GM12878 (cell line): ENCODE results near the gene ZNRF3. TPM values are rescaled to one million over a fixed set of nuclear protein-coding genes. Genes with fewer than 3 reads are reported as not detected.

ENCODE experiments used
- ATAC-seq: fragments of 200-7000 bp; cut with Tn5 transposase; 3 replicates; pipeline ENCODE4 v1.9.1; 2020; ENCODE audit warnings: mild to moderate bottlenecking, moderate library complexity
- BruUV-seq: library from RNA; stranded (reverse); fragments of 400-500 nt; replicated peaks from 2 replicates; lab custom pipeline; 2021; lab: Mats Ljungman, UMichigan
- CTCF ChIA-PET: fragments of 300-600 bp; sonication (Branson Sonifier 250); formaldehyde crosslinking; extraction: SDS; loops from one replicate; lab custom pipeline; 2021; ENCODE audit warnings: inconsistent platforms; lab: Yijun Ruan, JAX
- POLR2A ChIA-PET: fragments of 350-600 bp; formaldehyde crosslinking; extraction: SDS; loops from one replicate; lab custom pipeline; 2021; ENCODE audit warnings: inconsistent platforms; lab: Charles Lee
- RAD21 ChIA-PET: fragments of 300-600 bp; sonication (Branson Sonifier 250); formaldehyde crosslinking; loops from one replicate; lab custom pipeline; 2023; ENCODE audit warnings: antibody characterized with exemption; ENCODE audit not compliant: unreplicated experiment; lab: Charles Lee
- SMC1A ChIA-PET: fragments of 300-600 bp; sonication (Branson Sonifier 250); formaldehyde crosslinking; loops from one replicate; lab custom pipeline; 2023; ENCODE audit not compliant: unreplicated experiment, uncharacterized antibody; lab: Charles Lee
- DNase-seq: peaks from one replicate; pipeline ENCODE4 v3.0.0-alpha.2; 2011; ENCODE audit warnings: low read depth, low spot score
- FAIRE-seq: peaks from 3 replicates; lab custom pipeline; 2011; peaks lifted over from hg19 to GRCh38; lab: Jason Lieb, UNC
- H2AFZ ChIP-seq: 2 replicates; pipeline ENCODE4 v1.6.0; 2011; ENCODE audit warnings: low read depth, low read length, control low read depth; ENCODE audit not compliant: control insufficient read depth
- H3K27ac ChIP-seq: 2 replicates; pipeline ENCODE4 v1.5.1; 2011; ENCODE audit warnings: control low read depth; ENCODE audit not compliant: control insufficient read depth, insufficient read depth
- H3K27me3 ChIP-seq, 2 experiments: replicated peaks in 1 of 2; 2 replicates each; pipeline versions ENCODE4 v1.6.0 to v1.6.1; 2011; ENCODE audit warnings: low read length in 1 of 2; ENCODE audit not compliant: control insufficient read depth in 2 of 2, insufficient read depth in 2 of 2
- H3K36me3 ChIP-seq, 2 experiments: 2 replicates each; pipeline ENCODE4 v1.5.1; 2011; ENCODE audit warnings: low read length in 1 of 2; ENCODE audit not compliant: control insufficient read depth in 2 of 2, insufficient read depth in 2 of 2
- H3K4me1 ChIP-seq: 2 replicates; pipeline ENCODE4 v1.6.1; 2011; ENCODE audit warnings: mild to moderate bottlenecking, low read length, moderate library complexity, mixed read lengths; ENCODE audit not compliant: control insufficient read depth, insufficient read depth
- H3K4me2 ChIP-seq: 2 replicates; pipeline ENCODE4 v1.6.0; 2011; ENCODE audit warnings: control low read depth; ENCODE audit not compliant: control insufficient read depth, insufficient read depth
- H3K4me3 ChIP-seq: fragments of 200-600 bp; sonication (generic); 2 replicates; pipeline ENCODE4 v1.5.1; 2016
- H3K79me2 ChIP-seq: 2 replicates; pipeline ENCODE4 v1.6.0; 2011; ENCODE audit warnings: low read length; ENCODE audit not compliant: control insufficient read depth, insufficient read depth
- H3K9ac ChIP-seq: 2 replicates; pipeline ENCODE4 v1.8.0; 2011; ENCODE audit warnings: low read length, control low read depth, mixed read lengths; ENCODE audit not compliant: control insufficient read depth, insufficient read depth
- H3K9me3 ChIP-seq: replicated peaks from 3 replicates; pipeline ENCODE4 v1.5.1; 2011; ENCODE audit warnings: mild to moderate bottlenecking, low read length; ENCODE audit not compliant: control insufficient read depth, insufficient read depth
- H4K20me1 ChIP-seq: 2 replicates; pipeline ENCODE4 v1.6.0; 2011; ENCODE audit not compliant: control insufficient read depth, insufficient read depth
- BHLHE40 ChIP-seq, 2 experiments: fragments of 450-650 bp in 1 of 2; IDR thresholded peaks; 2 replicates each; pipeline ENCODE4 v1.6.1; 2011 to 2017; ENCODE audit warnings: low read depth in 2 of 2, borderline replicate concordance in 1 of 2, improper control_type of control experiment in 1 of 2, low read length in 1 of 2, mild to moderate bottlenecking in 1 of 2
- BRCA1 ChIP-seq: IDR thresholded peaks from 2 replicates; pipeline ENCODE4 v1.6.1; 2011; ENCODE audit warnings: low read depth, low read length, improper control_type of control experiment
- EP300 ChIP-seq, 2 experiments: fragments of 150-350 bp in 1 of 2; IDR thresholded peaks; 2 replicates each; pipeline ENCODE4 v1.6.1; 2011 to 2012; ENCODE audit warnings: low read depth in 2 of 2, low read length in 2 of 2, borderline replicate concordance in 1 of 2, improper control_type of control experiment in 1 of 2, inconsistent platforms in 1 of 2; ENCODE audit not compliant: control insufficient read depth in 1 of 2
- HDAC2 ChIP-seq: fragments of 200-600 bp; sonication (generic); IDR thresholded peaks from 2 replicates; pipeline ENCODE4 v1.6.1; 2017
- KDM1A ChIP-seq: fragments of 200-600 bp; sonication (generic); IDR thresholded peaks from 2 replicates; pipeline ENCODE4 v1.6.1; 2016; ENCODE audit warnings: borderline replicate concordance
- MEF2B ChIP-seq: fragments of 450-650 bp; IDR thresholded peaks from 2 replicates; pipeline ENCODE4 v1.6.1; 2018; ENCODE audit warnings: mild to moderate bottlenecking, moderate library complexity; ENCODE audit not compliant: partially characterized antibody, poor library complexity, severe bottlenecking
- MLLT1 ChIP-seq: fragments of 450-650 bp; IDR thresholded peaks from 2 replicates; pipeline ENCODE4 v1.6.1; 2016; ENCODE audit warnings: mild to moderate bottlenecking
- MXI1 ChIP-seq: fragments of 150-350 bp; IDR thresholded peaks from 2 replicates; pipeline ENCODE4 v1.6.1; 2011; ENCODE audit warnings: low read depth, mild to moderate bottlenecking, inconsistent platforms, low read length, improper control_type of control experiment
- NRF1 ChIP-seq: conservative IDR thresholded peaks from 2 replicates; pipeline ENCODE4 v1.6.1; 2011; ENCODE audit warnings: mild to moderate bottlenecking, low read depth, low read length, improper control_type of control experiment
- PML ChIP-seq: IDR thresholded peaks from 2 replicates; pipeline ENCODE4 v1.6.1; 2012; ENCODE audit warnings: low read length, inconsistent platforms
- RAD21 ChIP-seq: IDR thresholded peaks from 2 replicates; pipeline ENCODE4 v1.6.1; 2011; ENCODE audit warnings: mild to moderate bottlenecking, low read depth, low read length, moderate library complexity; ENCODE audit not compliant: insufficient read depth
- RCOR1 ChIP-seq: conservative IDR thresholded peaks from 2 replicates; pipeline ENCODE4 v1.6.1; 2012; ENCODE audit warnings: low read depth, low read length, improper control_type of control experiment
- WGBS: methylation state at CpG from one replicate; pipeline ENCODE4 v1.1.6; 2016; ENCODE audit warnings: low lambda C conversion rate; ENCODE audit not compliant: insufficient replicate concordance, insufficient coverage; ENCODE audit errors: missing lambda C conversion rate; 5-methylcytosine and 5-hydroxymethylcytosine counted together
- in situ Hi-C: fragments of 300-500 bp; cut with MboI; formaldehyde crosslinking; loops from 9 replicates; pipeline ENCODE4 v1.14.3; 2018; ENCODE audit warnings: mixed read lengths
- intact Hi-C: fragments of 100-400 bp; cut with micrococcal nuclease; formaldehyde crosslinking; loops from one replicate; pipeline ENCODE4 v1.14.2; 2022; ENCODE audit not compliant: unreplicated experiment
- polyA plus RNA-seq, 11 experiments: library from polyadenylated mRNA; depleted of rRNA in 4 of 11; unstranded in 6 of 11; stranded (reverse) in 5 of 11; fragments of >200 nt; fragmentation: Nextera tagmentation in 4 of 11; fragmentation: Illumina TruSeq in 1 of 11; extraction: Ambion mirVana in 4 of 11; extraction: Trizol in 1 of 11; gene quantifications; 1 replicate in 1 of 11; 2 replicates in 10 of 11; pipeline versions ENCODE4 v1.2.1 to v1.2.3, GENCODE V29; 2011 to 2016; ENCODE audit warnings: inconsistent platforms in 2 of 11, missing spikeins in 2 of 11, low read depth in 1 of 11
- total RNA-seq, 4 experiments: library from RNA; depleted of rRNA in 3 of 4; stranded (reverse); fragments of >200 nt in 3 of 4; fragmentation: Illumina TruSeq in 1 of 4; extraction: Trizol in 1 of 4; gene quantifications; 2 replicates each; pipeline versions ENCODE4 v1.2.1 to v1.2.3, GENCODE V29; 2013 to 2021
- TF ChIP-seq, protein P1 (sequence below): IDR thresholded peaks from 2 replicates; pipeline ENCODE4 v1.6.1; 2011; ENCODE audit warnings: borderline replicate concordance, low read depth, mild to moderate bottlenecking, moderate library complexity, mixed read lengths, low read length; ENCODE audit not compliant: insufficient read depth; ENCODE audit errors: extremely low read length

The ZNRF3 gene
- total and polyA plus RNA-seq, 10 of the 15 experiments (the other 5 are each of a cell fraction or from before 2014, with no cell fraction given), result 0.05 to 2.4 (median 0.46) TPM

DNA sequence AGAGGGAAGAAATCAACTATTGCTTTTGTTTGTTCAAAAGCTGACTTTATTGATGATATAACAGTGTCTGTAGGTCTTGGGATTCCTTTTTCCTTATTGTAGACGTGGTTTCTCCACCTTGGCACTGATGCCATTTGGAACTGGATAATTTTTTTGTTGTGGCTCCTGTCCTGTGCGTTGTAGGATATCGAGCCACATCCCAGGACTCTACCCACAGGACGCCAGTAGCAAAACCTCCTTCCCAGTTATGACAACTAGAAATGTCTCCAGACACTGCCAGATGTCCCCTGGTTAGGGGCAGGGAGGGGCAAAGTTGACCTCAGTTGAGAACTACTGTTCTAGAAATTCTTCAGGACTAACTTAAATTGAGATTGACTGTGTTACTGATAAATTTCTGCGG lies 45.8 kb downstream of the ZNRF3 start:
- CTCF ChIA-PET, result interaction anchor here (0.7 to 6.8 kb wide), 6 partner anchors 9 to 206 kb away, joined by 3 to 56 read pairs (median 3); no protein-coding TSS in a partner anchor
- Histone ChIP-seq H4K20me1 (no peaks in the 10 kb centered on the region), H2AFZ (no peak overlapping the region), H3K79me2 (no peaks in the 10 kb centered on the region), H3K9me3 (no peaks in the 10 kb centered on the region), H3K4me1 (no peaks in the 10 kb centered on the region; the same call in 1 of the 2 replicates), H3K27me3 (peaks cover 0 to 6% of the 10 kb centered on the region in 2 experiments; a peak in 1 of 4 replicates), H3K4me3 (no peak overlapping the region), H3K4me2 (no peak overlapping the region), H3K36me3 (no peaks in the 10 kb centered on the region)
- BruUV-seq, result no TSS peak
- FAIRE-seq, result no peak
- RAD21 ChIA-PET, result interaction anchor here (8.9 kb wide), 1 partner anchor 10 kb away, joined by 64 read pairs; no protein-coding TSS in a partner anchor
- intact Hi-C loops (no loop called here), in situ Hi-C loops (no loop called here)
- 41% methylated on average over 5 of the region's 5 CpGs for WGBS
- DNase-seq, result no peak
- ATAC-seq, result no peak
- SMC1A ChIA-PET, result interaction anchor here (1.2 to 6.6 kb wide), 11 partner anchors 7 to 100 kb away, joined by 3 to 67 read pairs (median 5); no protein-coding TSS in a partner anchor
- POLR2A ChIA-PET, result interaction anchor here (0.5 to 2.0 kb wide), 6 partner anchors 14 to 49 kb away, joined by 3 to 10 read pairs (median 4); no protein-coding TSS in a partner anchor
- no peak for TF ChIP-seq KDM1A
- no peak for TF ChIP-seq RCOR1
- TF ChIP-seq RAD21, result no peak
- TF ChIP-seq PML, result no peak
- TF ChIP-seq NRF1, result no peak
- TF ChIP-seq HDAC2, result no peak
- TF ChIP-seq EP300 (IDR thresholded peaks at IDR 0.05; ENCODE audit: borderline replicate concordance in 1 of 2, control insufficient read depth in 1 of 2, low read depth in 2 of 2, low read length in 2 of 2), result no peak
- TF ChIP-seq MLLT1, result no peak
- TF ChIP-seq BRCA1, result no peak
- TF ChIP-seq, protein P1, sequence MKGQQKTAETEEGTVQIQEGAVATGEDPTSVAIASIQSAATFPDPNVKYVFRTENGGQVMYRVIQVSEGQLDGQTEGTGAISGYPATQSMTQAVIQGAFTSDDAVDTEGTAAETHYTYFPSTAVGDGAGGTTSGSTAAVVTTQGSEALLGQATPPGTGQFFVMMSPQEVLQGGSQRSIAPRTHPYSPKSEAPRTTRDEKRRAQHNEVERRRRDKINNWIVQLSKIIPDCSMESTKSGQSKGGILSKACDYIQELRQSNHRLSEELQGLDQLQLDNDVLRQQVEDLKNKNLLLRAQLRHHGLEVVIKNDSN, result no peak
- no peak for TF ChIP-seq BHLHE40 (IDR thresholded peaks at IDR 0.05; ENCODE audit: borderline replicate concordance in 1 of 2, low read depth in 2 of 2, low read length in 1 of 2)
- TF ChIP-seq MEF2B, result no peak
- TF ChIP-seq MXI1, result no peak
- TF ChIP-seq, all 136 proteins: peak for 0
- Histone ChIP-seq H3K9ac (no peak overlapping the region), H3K27ac (no peak overlapping the region)
